Heart left ventricle (tissue), 13 donors: Measurements from ENCODE around the gene RAD51B.

Experiments
- CTCF ChIP-seq, 12 donors: fragments of 200-600 bp; sonication (generic) in 4 of 12; IDR thresholded peaks; one replicate each; pipeline versions ENCODE4 v1.5.0 to v1.8.0; 2018 to 2022; ENCODE audit warnings: antibody characterized with exemption in 12 of 12, mild to moderate bottlenecking in 5 of 12
- POLR2A ChIP-seq, 2 donors: fragments of 450-650 bp; IDR thresholded peaks; one replicate each; pipeline ENCODE4 v1.6.1; 2017; ENCODE audit warnings: antibody characterized with exemption in 2 of 2, mild to moderate bottlenecking in 2 of 2, moderate library complexity in 2 of 2
- donor health status: ischemic (EF 13 %, LVEDD 7.1; RV severe dilation, severe dysfunction).
- donor health status: DM: no; HTN: yes; CAD: no.
- donor health status: DM: no; HTN: no; CAD: no.
- donor health status: ischemic (EF 25% LVEDD 6.9; RV normal size, moderate dysfunction).
- donor health status: ischemic (EF 25% LVEDD 5.7; RV mildly dilated, moderate dysfunction).
- donor health status: ischemic (EF 35%, LVEDD 5.7; RV mildly dilated, moderate dysfunction).
- donor health status: nonischemic (EF 11% LVEDD 7.7; RV severe dilation, severe dysfunction).
- donor health status: DM: yes; HTN: yes; CAD: no.
- donor health status: PGD.
- donor health status: ischemic (EF 29% LVEDD 5.4; RV normal size, mild dysfunction).
- donor health status: nonischemic (EF 23%, LVEDD 6.1; RV moderate dilation, normal function).

GRCh38 chr14:68404146-68404527, 584.6 kb downstream of the RAD51B start:
- TF ChIP-seq CTCF (IDR thresholded peaks at IDR 0.05), result no peak
- no peak for TF ChIP-seq POLR2A (IDR thresholded peaks at IDR 0.05)
